Measurements from ENCODE around the gene NTSR1. TPM values are rescaled to one million over a fixed set of nuclear protein-coding genes. Genes with fewer than 3 reads are reported as not detected.

NTSR1 gene
- total and polyA plus RNA-seq, 9 donors: 0.05 to 0.23 (median 0.08) TPM; not detected in 5

DNA sequence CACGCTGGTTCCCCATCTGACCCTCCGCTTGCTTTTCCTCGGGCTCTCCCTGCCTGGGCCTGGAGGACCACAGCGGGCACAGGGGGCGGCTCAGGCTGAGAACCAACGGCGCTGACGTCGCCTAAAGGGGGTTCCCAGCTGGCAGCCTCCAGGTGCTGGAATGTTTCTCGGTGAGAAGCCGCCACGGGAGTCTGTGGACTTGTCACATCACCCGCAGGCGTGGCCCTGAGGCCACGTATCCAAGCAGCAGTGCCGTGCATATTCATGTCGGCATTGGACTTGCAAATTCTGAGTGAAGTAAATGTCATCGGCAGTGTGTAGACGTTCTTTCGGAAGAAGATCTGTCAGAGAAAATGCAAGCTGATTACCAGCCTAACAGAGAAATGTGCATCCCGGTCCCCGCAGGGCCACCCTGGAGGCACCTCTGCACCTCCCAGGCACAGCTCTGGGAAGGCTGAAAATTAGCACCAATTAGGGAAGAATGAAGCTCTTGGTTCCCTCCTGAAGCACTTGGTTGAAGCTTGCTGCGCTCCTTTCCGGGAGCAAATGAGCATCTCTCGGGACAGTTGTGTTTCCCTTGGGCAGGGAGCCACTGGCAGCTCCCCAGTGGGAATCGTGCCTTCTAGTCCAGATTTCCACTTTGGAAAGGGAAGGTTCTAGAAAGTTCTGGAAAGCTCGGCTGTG lies 24.3 kb downstream of the NTSR1 start:
- WGBS, 3 donors: 72 to 82% (median 73%) methylated on average over 27 of the region's 27 CpGs
- Histone ChIP-seq H3K9me3 (no peaks in the 10 kb centered on the region), H3K4me1 (ENCODE audit: insufficient read depth) (no peaks in the 10 kb centered on the region), H3K27ac (no peak overlapping the region), H3K27me3 (no peaks in the 10 kb centered on the region), H3K4me3 (no peak overlapping the region), H3K36me3 (no peaks in the 10 kb centered on the region)
- no peak for TF ChIP-seq EP300 (IDR thresholded peaks at IDR 0.05)
- TF ChIP-seq, protein P1, sequence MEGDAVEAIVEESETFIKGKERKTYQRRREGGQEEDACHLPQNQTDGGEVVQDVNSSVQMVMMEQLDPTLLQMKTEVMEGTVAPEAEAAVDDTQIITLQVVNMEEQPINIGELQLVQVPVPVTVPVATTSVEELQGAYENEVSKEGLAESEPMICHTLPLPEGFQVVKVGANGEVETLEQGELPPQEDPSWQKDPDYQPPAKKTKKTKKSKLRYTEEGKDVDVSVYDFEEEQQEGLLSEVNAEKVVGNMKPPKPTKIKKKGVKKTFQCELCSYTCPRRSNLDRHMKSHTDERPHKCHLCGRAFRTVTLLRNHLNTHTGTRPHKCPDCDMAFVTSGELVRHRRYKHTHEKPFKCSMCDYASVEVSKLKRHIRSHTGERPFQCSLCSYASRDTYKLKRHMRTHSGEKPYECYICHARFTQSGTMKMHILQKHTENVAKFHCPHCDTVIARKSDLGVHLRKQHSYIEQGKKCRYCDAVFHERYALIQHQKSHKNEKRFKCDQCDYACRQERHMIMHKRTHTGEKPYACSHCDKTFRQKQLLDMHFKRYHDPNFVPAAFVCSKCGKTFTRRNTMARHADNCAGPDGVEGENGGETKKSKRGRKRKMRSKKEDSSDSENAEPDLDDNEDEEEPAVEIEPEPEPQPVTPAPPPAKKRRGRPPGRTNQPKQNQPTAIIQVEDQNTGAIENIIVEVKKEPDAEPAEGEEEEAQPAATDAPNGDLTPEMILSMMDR (IDR thresholded peaks at IDR 0.05): no peak
- no peak for TF ChIP-seq POLR2A (IDR thresholded peaks at IDR 0.05)
- intact Hi-C loops (cut with DNase I): no loop called here
- peak in 1 of 5 donors; percentile 4 for DNase-seq

DNA sequence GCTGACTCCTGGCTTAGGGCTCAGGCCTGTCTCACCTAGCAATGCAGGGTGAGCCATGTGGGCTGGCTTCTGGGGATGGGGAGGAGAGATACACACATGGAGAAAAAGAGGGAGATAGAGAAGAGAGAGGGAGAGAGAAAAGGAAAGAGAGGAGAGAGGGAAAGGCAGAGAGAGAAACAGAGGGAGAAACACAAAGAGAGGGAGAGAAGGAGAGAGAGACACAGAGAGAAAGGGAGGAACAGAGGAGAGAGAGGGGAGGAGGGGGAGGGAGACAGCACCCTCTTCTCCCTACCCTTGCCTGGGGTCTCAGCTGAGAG lies 24.8 kb downstream of the NTSR1 start:
- Histone ChIP-seq H3K27ac (no peak overlapping the region), H3K4me1 (ENCODE audit: insufficient read depth) (no peaks in the 10 kb centered on the region), H3K4me3 (no peak overlapping the region), H3K9me3 (no peaks in the 10 kb centered on the region), H3K36me3 (no peaks in the 10 kb centered on the region), H3K27me3 (no peaks in the 10 kb centered on the region)
- TF ChIP-seq, protein P1 (IDR thresholded peaks at IDR 0.05): no peak
- intact Hi-C loops (cut with DNase I): no loop called here
- DNase-seq: no peak

DNA sequence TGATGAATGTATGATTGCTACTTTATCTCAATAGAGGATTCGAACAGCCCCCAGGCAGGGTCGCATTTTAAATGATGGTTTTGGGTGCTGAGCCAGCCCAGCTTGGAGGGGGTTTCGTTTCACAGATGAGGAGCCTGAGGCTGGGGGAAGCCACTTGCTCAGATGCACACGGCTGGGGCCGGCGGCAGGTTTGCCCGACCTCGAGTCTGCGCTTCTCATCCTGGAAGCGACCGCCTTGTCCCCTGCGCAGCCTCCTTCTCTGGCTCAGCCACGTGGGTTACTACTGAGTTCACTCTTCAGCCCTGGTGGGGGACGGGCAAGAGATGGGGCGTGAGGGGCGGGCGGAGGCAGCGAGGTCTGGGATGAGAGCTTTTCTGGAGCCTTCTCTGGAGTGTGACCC lies 25.3 kb downstream of the NTSR1 start:
- H3K27ac ChIP-seq: no peak overlapping the region
- H3K27me3 ChIP-seq: no peaks in the 10 kb centered on the region
- DNase-seq: peak in 1 of 5 donors; percentile 23
- TF ChIP-seq EP300 (IDR thresholded peaks at IDR 0.05) (no peak), POLR2A (IDR thresholded peaks at IDR 0.05) (no peak)
- TF ChIP-seq, protein P1 (IDR thresholded peaks at IDR 0.05): no peak
- intact Hi-C loops (cut with DNase I): no loop called here
- no peaks in the 10 kb centered on the region for H3K4me1 ChIP-seq (ENCODE audit: insufficient read depth)
- no peaks in the 10 kb centered on the region for H3K9me3 ChIP-seq
- no peak overlapping the region for H3K4me3 ChIP-seq
- WGBS, 3 donors: 70 to 76% (median 74%) methylated on average over 18 of the region's 18 CpGs
- no peaks in the 10 kb centered on the region for H3K36me3 ChIP-seq

DNA sequence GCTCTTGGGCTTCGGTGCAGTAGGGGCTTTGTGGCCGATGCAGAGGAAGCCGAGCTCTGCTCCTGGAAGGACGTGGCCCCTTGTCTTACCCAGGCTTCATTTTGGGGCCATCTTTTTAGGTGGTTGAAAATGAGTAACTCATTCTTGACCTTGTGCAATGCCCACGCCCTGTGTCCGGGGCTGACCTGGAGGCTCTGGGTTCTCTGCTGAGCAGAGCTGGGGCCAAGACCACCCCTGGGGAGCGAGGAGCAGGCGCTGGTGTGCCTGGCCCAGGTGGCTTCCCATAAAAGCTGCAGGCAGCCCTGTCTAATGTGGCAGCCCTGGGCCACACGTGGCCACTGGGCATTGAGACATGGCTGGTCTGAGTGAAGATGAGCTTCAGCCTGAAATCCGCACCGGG lies 25.7 kb downstream of the NTSR1 start:
- Histone ChIP-seq H3K27me3 (no peaks in the 10 kb centered on the region), H3K36me3 (no peaks in the 10 kb centered on the region), H3K4me1 (ENCODE audit: insufficient read depth) (no peaks in the 10 kb centered on the region), H3K9me3 (no peaks in the 10 kb centered on the region), H3K27ac (no peak overlapping the region), H3K4me3 (no peak overlapping the region)
- 83 to 90% (median 89%) methylated on average over 11 of the region's 11 CpGs for WGBS, 3 donors
- TF ChIP-seq, protein P1 (IDR thresholded peaks at IDR 0.05): no peak
- TF ChIP-seq EP300 (IDR thresholded peaks at IDR 0.05): no peak
- TF ChIP-seq POLR2A (IDR thresholded peaks at IDR 0.05): no peak
- intact Hi-C loops (cut with DNase I): no loop called here
- no peak for DNase-seq

All from ovary (tissue), 9 donors.